HG03103 (cell line): Measurements from ENCODE around the gene ACTRT2.

Experiments used
- ATAC-seq: cut with Tn5 transposase; IDR thresholded peaks from one replicate; pipeline ENCODE4 v1.9.1; 2021; ENCODE audit warnings: low read depth; ENCODE audit not compliant: unreplicated experiment

Gene ACTRT2

GRCh38 chr1:3065396-3065795 lies 44.1 kb downstream of the ACTRT2 start:
- no peak for ATAC-seq

- no peak for ATAC-seq
Measured at GRCh38 chr1:3065797-3066196, 44.5 kb downstream of the ACTRT2 start.

- ATAC-seq = no peak
Measured at GRCh38 chr1:3066250-3066711, 45.0 kb downstream of the ACTRT2 start.

GRCh38 chr1:3066826-3067225 lies 45.6 kb downstream of the ACTRT2 start:
- no peak for ATAC-seq

GRCh38 chr1:3067301-3067670 lies 46.0 kb downstream of the ACTRT2 start:
- ATAC-seq = no peak

- no peak for ATAC-seq
Measured at GRCh38 chr1:3067671-3068563, 46.6 kb downstream of the ACTRT2 start.

- ATAC-seq = no peak
Measured at GRCh38 chr1:3068564-3069431, 47.5 kb downstream of the ACTRT2 start, which contains the start of gene PRDM16. Gene PRDM16, plus strand, starts transcription at chr1:3069203. Its CDS starts 57 bp downstream, at chr1:3069260.

GRCh38 chr1:3069491-3070308 lies 48.4 kb downstream of the ACTRT2 start:
- no peak for ATAC-seq

- no peak for ATAC-seq
Measured at GRCh38 chr1:3070309-3070643, 49.0 kb downstream of the ACTRT2 start.

GRCh38 chr1:3070644-3071564 lies 49.6 kb downstream of the ACTRT2 start:
- no peak for ATAC-seq

GRCh38 chr1:3071565-3072390 lies 50.5 kb downstream of the ACTRT2 start:
- no peak for ATAC-seq
